HepG2 (cell line): ENCODE data around the gene OSM. TPM values are rescaled to one million over a fixed set of nuclear protein-coding genes. Genes with fewer than 3 reads are reported as not detected.

Source experiments
- BCL6 ChIP-seq: IDR thresholded peaks from 2 replicates; pipeline ENCODE4 v1.6.1; 2016; ENCODE audit warnings: missing genetic modification reagents, missing compliant biosample characterization
- HOXA5 ChIP-seq: sonication (generic); formaldehyde crosslinking; IDR thresholded peaks from 2 replicates; pipeline ENCODE4 v1.4.0; 2020; ENCODE audit warnings: missing genetic modification reagents
- MTA3 ChIP-seq: sonication (generic); formaldehyde crosslinking; IDR thresholded peaks from 2 replicates; pipeline ENCODE4 v1.4.0; 2020; ENCODE audit warnings: missing genetic modification reagents
- NCOA5 ChIP-seq: sonication (generic); formaldehyde crosslinking; IDR thresholded peaks from 2 replicates; pipeline ENCODE4 v1.4.0; 2020; ENCODE audit warnings: missing genetic modification reagents
- SETDB1 ChIP-seq: sonication (generic); formaldehyde crosslinking; IDR thresholded peaks from 2 replicates; pipeline ENCODE4 v1.5.1; 2020; ENCODE audit warnings: missing genetic modification reagents, mild to moderate bottlenecking, borderline replicate concordance
- STAT5B ChIP-seq: sonication (generic); formaldehyde crosslinking; IDR thresholded peaks from 2 replicates; pipeline ENCODE4 v1.4.0; 2020; ENCODE audit warnings: missing genetic modification reagents
- TSC22D2 ChIP-seq: sonication (generic); formaldehyde crosslinking; IDR thresholded peaks from 2 replicates; pipeline ENCODE4 v1.5.1; 2020; ENCODE audit warnings: missing genetic modification reagents, mild to moderate bottlenecking, borderline replicate concordance
- YY1 ChIP-seq: IDR thresholded peaks from 2 replicates; pipeline ENCODE4 v1.6.1; 2011; ENCODE audit warnings: low read length, low read depth, moderate library complexity, mild to moderate bottlenecking; ENCODE audit not compliant: insufficient read depth, insufficient replicate concordance
- ZBTB7B ChIP-seq: sonication (generic); formaldehyde crosslinking; IDR thresholded peaks from 2 replicates; pipeline ENCODE4 v1.4.0; 2020; ENCODE audit warnings: missing genetic modification reagents
- ZC3H13 ChIP-seq: sonication (generic); formaldehyde crosslinking; IDR thresholded peaks from 2 replicates; pipeline ENCODE4 v1.8.1; 2023; ENCODE audit warnings: mild to moderate bottlenecking, missing genetic modification reagents, moderate library complexity
- ZNF382 ChIP-seq: sonication (generic); formaldehyde crosslinking; IDR thresholded peaks from 2 replicates; pipeline ENCODE4 v1.5.0; 2020; ENCODE audit warnings: missing genetic modification reagents, mild to moderate bottlenecking, borderline replicate concordance
- ZNF496 ChIP-seq: sonication (generic); formaldehyde crosslinking; IDR thresholded peaks from 2 replicates; pipeline ENCODE4 v1.8.1; 2023; ENCODE audit warnings: mild to moderate bottlenecking, moderate library complexity, missing genetic modification reagents; ENCODE audit not compliant: insufficient replicate concordance
- ZNF570 ChIP-seq: sonication (generic); formaldehyde crosslinking; IDR thresholded peaks from 2 replicates; pipeline ENCODE4 v1.4.0; 2020; ENCODE audit warnings: mild to moderate bottlenecking, missing genetic modification reagents, borderline replicate concordance
- ZNF614 ChIP-seq: IDR thresholded peaks from 2 replicates; pipeline ENCODE4 v1.6.1; 2018; ENCODE audit warnings: missing biosample characterization, missing genetic modification reagents, inconsistent platforms, borderline replicate concordance
- ZNF724P ChIP-seq: sonication (generic); formaldehyde crosslinking; IDR thresholded peaks from 2 replicates; pipeline ENCODE4 v1.8.0; 2022; ENCODE audit warnings: missing genetic modification reagents, borderline replicate concordance
- ZNF773 ChIP-seq: sonication (generic); formaldehyde crosslinking; IDR thresholded peaks from 2 replicates; pipeline ENCODE4 v1.4.0; 2020; ENCODE audit warnings: missing genetic modification reagents, borderline replicate concordance
- ZNF776 ChIP-seq: sonication (generic); formaldehyde crosslinking; IDR thresholded peaks from 2 replicates; pipeline ENCODE4 v1.4.0; 2020; ENCODE audit warnings: mild to moderate bottlenecking, missing genetic modification reagents
- ZSCAN30 ChIP-seq: sonication (generic); formaldehyde crosslinking; IDR thresholded peaks from 2 replicates; pipeline ENCODE4 v1.5.0; 2020; ENCODE audit warnings: mild to moderate bottlenecking, missing genetic modification reagents
- polyA plus RNA-seq, 8 experiments: library from polyadenylated mRNA; depleted of rRNA in 3 of 8; stranded (reverse) in 7 of 8; unstranded in 1 of 8; fragments of >200 nt; fragmentation: Illumina TruSeq in 4 of 8; extraction: Trizol in 4 of 8; gene quantifications; 2 replicates each; pipeline versions ENCODE4 v1.2.1 to v1.2.3, GENCODE V29; 2011 to 2016; ENCODE audit warnings: low read depth in 4 of 8, missing spikeins in 1 of 8, mixed read lengths in 1 of 8; ENCODE audit not compliant: insufficient read depth in 1 of 8
- total RNA-seq, 5 experiments: library from RNA; depleted of rRNA; stranded (reverse); fragments of >200 nt; fragmentation: Illumina TruSeq; extraction: Trizol; gene quantifications; 2 replicates each; pipeline ENCODE4 v1.2.3, GENCODE V29; 2016; ENCODE audit warnings: low read depth in 1 of 5
- TF ChIP-seq, protein P1 (sequence below): sonication (generic); formaldehyde crosslinking; IDR thresholded peaks from 2 replicates; pipeline ENCODE4 v1.4.0; 2020; ENCODE audit warnings: mild to moderate bottlenecking, low read depth, missing genetic modification reagents
- TF ChIP-seq, protein P2 (sequence below): IDR thresholded peaks from 2 replicates; pipeline ENCODE4 v1.6.1; 2016; ENCODE audit warnings: low read depth, control low read depth
- TF ChIP-seq, protein P3 (sequence below): IDR thresholded peaks from 2 replicates; pipeline ENCODE4 v1.6.1; 2016; ENCODE audit warnings: mild to moderate bottlenecking
- TF ChIP-seq, protein P4 (sequence below): sonication (generic); formaldehyde crosslinking; IDR thresholded peaks from 2 replicates; pipeline ENCODE4 v1.4.0; 2020; ENCODE audit warnings: mild to moderate bottlenecking, missing genetic modification reagents
- TF ChIP-seq, protein P5 (sequence below): sonication (generic); formaldehyde crosslinking; IDR thresholded peaks from 2 replicates; pipeline ENCODE4 v1.4.0; 2020; ENCODE audit warnings: missing genetic modification reagents

Gene OSM
- total and polyA plus RNA-seq, 2 of the 13 experiments (the other 11 are each of a cell fraction or from before 2014, with no cell fraction given) = not detected

DNA sequence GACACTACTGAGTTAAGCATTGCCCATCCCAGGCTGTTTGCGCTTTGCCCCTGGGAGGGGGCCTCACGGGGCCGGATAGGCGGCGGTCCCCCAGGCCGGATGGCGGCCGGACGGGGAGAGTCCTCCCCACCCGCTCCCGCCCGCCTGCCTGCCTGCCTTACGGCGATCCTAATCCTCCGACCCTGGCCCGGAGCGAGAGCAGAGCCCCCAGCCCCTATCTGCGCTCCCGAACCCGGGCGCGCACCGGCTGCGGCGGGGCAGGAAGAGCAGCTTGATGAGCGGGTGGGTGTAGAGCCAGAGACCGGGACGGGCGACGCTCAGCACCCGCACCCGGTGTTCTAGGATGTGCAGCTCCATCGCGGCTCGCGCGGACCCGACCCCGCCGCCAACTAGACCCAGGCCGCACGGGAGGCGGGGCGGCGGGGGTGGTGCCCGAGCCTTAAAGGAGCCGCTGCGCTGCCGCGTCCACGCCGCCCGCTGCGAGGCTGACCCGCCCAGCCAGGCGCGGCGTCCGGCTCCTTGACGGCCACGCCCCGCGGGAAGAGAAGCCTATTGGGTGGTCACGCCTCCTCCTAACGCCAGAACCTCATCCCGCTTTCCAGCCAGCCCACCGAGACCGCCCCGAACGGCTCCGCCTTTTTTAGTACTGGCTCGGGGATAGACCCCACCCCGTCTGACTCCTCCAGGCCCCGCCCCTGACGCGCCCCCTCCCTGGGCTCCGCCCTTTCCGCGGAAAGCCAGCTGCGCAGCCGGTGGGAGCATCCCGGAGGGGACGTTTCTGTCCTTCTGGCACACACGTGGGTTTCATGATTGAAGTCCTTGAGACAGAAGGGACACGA lies 22.7 kb upstream of the OSM start, which contains the start of gene CASTOR1 (continued):
- TF ChIP-seq ZNF773 (CRISPR knock-in tag) = no peak
- no peak for TF ChIP-seq ZC3H13 (CRISPR knock-in tag)
- TF ChIP-seq MTA3 (CRISPR knock-in tag) = no peak
- TF ChIP-seq ZNF570 (CRISPR knock-in tag) = no peak
- no peak for TF ChIP-seq STAT5B (CRISPR knock-in tag)
- TF ChIP-seq, protein P1, sequence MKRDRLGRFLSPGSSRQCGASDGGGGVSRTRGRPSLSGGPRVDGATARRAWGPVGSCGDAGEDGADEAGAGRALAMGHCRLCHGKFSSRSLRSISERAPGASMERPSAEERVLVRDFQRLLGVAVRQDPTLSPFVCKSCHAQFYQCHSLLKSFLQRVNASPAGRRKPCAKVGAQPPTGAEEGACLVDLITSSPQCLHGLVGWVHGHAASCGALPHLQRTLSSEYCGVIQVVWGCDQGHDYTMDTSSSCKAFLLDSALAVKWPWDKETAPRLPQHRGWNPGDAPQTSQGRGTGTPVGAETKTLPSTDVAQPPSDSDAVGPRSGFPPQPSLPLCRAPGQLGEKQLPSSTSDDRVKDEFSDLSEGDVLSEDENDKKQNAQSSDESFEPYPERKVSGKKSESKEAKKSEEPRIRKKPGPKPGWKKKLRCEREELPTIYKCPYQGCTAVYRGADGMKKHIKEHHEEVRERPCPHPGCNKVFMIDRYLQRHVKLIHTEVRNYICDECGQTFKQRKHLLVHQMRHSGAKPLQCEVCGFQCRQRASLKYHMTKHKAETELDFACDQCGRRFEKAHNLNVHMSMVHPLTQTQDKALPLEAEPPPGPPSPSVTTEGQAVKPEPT (CRISPR knock-in tag) = no peak
- TF ChIP-seq, protein P2, sequence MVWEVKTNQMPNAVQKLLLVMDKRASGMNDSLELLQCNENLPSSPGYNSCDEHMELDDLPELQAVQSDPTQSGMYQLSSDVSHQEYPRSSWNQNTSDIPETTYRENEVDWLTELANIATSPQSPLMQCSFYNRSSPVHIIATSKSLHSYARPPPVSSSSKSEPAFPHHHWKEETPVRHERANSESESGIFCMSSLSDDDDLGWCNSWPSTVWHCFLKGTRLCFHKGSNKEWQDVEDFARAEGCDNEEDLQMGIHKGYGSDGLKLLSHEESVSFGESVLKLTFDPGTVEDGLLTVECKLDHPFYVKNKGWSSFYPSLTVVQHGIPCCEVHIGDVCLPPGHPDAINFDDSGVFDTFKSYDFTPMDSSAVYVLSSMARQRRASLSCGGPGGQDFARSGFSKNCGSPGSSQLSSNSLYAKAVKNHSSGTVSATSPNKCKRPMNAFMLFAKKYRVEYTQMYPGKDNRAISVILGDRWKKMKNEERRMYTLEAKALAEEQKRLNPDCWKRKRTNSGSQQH (CRISPR knock-in tag) = no peak
- TF ChIP-seq HOXA5 (CRISPR knock-in tag) = 0 out of 2 replicates have a peak, but pooled peaks have one; percentile 21
- no peak for TF ChIP-seq NCOA5
- TF ChIP-seq ZNF614 (CRISPR knock-in tag) = no peak
- TF ChIP-seq SETDB1 = no peak
- no peak for TF ChIP-seq ZNF382
- TF ChIP-seq ZNF776 = no peak
- TF ChIP-seq TSC22D2 (CRISPR knock-in tag) = no peak
- TF ChIP-seq BCL6 (CRISPR knock-in tag) = 0 out of 2 replicates have a peak, but pooled peaks have one; percentile 14
- TF ChIP-seq ZNF496 (CRISPR knock-in tag) = no peak
- TF ChIP-seq, protein P3, sequence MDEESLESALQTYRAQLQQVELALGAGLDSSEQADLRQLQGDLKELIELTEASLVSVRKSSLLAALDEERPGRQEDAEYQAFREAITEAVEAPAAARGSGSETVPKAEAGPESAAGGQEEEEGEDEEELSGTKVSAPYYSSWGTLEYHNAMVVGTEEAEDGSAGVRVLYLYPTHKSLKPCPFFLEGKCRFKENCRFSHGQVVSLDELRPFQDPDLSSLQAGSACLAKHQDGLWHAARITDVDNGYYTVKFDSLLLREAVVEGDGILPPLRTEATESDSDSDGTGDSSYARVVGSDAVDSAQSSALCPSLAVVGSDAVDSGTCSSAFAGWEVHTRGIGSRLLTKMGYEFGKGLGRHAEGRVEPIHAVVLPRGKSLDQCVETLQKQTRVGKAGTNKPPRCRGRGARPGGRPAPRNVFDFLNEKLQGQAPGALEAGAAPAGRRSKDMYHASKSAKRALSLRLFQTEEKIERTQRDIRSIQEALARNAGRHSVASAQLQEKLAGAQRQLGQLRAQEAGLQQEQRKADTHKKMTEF (CRISPR knock-in tag) = no peak
- TF ChIP-seq, protein P4, sequence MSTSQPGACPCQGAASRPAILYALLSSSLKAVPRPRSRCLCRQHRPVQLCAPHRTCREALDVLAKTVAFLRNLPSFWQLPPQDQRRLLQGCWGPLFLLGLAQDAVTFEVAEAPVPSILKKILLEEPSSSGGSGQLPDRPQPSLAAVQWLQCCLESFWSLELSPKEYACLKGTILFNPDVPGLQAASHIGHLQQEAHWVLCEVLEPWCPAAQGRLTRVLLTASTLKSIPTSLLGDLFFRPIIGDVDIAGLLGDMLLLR = no peak; the same call in 1 of the 2 replicates
- TF ChIP-seq, protein P5, sequence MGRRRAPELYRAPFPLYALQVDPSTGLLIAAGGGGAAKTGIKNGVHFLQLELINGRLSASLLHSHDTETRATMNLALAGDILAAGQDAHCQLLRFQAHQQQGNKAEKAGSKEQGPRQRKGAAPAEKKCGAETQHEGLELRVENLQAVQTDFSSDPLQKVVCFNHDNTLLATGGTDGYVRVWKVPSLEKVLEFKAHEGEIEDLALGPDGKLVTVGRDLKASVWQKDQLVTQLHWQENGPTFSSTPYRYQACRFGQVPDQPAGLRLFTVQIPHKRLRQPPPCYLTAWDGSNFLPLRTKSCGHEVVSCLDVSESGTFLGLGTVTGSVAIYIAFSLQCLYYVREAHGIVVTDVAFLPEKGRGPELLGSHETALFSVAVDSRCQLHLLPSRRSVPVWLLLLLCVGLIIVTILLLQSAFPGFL = no peak
- no peak; the same call in 1 of the 2 replicates for TF ChIP-seq ZBTB7B (CRISPR knock-in tag)
- TF ChIP-seq ZSCAN30 (CRISPR knock-in tag) = no peak
- no peak for TF ChIP-seq ZNF724P (CRISPR knock-in tag)
- peak; percentile 22 for TF ChIP-seq YY1
